NK-92 (cell line): ENCODE measurements around the gene SCUBE2.

Experiments
- DNase-seq: peaks from one replicate; lab custom pipeline; 2025; ENCODE audit not compliant: unreplicated experiment; lab: John Stamatoyannopoulos, UW

The SCUBE2 gene

DNA sequence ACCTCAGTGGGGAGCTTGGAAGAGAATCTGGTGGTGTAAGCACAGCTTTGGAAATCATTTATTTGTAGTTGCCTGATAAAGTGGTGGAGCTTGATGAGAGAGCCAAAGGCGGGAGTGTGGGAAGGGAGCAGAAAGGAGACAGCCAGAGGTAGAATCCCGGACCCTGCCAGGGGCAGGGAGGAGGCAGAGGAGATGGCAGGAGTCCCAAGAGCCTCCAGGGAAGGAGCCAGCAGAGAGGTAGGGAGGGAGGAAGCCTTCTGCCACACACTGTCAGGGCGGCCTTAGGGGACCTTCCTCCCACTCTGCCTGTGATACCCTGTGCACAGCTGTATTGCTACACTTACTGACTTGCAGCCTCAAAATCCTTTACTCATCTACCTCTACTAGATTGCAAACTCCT, 15.4 kb downstream of the SCUBE2 start:
- no peak for DNase-seq

DNA sequence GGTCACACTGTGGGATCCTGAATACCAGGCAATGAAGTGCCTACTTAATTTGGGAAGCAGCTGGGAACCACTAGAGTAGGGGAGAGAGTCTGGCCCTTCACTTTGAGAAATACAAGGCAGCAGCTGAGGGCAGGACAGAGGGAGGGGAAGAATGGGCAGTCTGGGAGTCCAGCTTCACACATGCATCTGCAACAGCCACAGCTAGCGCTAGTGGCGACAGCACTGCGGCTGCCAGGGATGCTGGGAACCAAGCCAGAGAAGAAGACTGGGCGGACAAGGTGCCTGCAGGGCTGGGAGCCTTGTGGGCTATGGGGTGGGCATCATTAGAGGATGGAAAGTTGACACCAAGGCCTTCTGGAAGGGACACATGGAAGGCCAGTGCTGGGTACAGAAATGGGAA, 15.8 kb downstream of the SCUBE2 start:
- no peak for DNase-seq

DNA sequence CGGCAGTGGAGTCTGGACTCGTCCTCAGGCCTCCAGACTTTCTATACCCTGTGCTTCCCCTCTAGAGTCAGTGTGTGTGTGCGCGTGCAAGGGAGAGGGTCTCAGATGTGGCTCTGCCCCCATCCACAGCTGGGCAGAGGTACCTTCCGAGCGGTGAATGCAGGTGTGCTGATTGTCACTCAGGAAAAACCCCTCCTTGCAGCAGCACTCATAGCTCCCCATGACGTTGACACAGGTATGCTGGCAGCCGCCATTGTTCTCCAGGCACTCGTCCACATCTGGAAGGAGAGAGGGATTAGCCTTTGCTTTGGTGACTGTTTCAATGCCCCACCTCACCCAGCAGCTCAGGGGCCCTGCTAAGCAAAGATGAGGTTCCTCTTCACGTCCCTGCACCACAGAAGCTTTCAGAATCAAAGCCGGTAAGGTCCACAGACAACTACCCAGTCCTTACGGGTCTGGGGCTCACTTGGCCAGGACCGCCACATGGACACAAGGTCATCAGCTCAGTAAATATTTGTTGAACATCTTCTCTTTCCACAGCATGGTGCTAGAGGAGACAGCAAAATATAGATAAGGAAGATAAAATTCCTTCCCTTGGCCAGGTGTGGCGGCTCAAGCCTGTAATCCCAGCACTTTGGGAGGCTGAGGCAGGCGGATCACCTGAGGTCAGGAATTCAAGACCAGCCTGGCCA, 16.9 kb downstream of the SCUBE2 start:
- no peak for DNase-seq

DNA sequence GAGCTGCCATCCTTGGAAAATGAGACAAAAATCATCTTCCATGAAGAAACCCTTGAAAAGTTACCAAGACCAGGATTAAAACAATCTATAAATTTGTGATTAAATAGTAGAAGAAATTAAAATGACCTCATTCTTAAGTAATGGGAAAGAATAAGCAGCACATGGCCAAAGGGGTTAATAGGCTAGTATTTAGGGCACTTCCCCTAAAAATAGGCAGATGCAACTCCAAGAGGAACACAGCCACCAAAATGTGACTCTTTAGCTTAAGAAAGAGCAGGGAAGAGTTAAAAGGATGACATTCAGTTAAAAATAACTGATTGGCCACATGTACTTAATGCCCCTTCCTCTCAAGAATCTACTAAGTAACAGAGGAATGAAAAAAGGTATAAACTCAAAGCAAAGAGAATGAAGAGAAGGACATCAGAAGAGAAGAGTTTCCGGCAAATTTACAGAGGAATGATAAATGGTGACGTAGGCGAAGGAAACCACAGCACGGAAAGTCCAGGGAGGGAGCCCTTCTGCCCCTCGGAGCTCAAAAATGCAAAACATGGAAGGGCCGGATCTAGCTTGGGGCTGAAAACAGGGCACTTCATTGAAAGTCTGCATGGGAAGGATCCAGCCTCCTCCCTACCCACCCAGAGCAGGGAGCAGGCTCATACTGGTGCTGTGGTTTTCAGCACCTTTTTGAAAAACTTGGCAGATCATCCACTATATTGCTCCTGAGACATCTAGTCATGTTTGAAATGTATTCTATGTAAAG, 17.8 kb downstream of the SCUBE2 start:
- no peak for DNase-seq

DNA sequence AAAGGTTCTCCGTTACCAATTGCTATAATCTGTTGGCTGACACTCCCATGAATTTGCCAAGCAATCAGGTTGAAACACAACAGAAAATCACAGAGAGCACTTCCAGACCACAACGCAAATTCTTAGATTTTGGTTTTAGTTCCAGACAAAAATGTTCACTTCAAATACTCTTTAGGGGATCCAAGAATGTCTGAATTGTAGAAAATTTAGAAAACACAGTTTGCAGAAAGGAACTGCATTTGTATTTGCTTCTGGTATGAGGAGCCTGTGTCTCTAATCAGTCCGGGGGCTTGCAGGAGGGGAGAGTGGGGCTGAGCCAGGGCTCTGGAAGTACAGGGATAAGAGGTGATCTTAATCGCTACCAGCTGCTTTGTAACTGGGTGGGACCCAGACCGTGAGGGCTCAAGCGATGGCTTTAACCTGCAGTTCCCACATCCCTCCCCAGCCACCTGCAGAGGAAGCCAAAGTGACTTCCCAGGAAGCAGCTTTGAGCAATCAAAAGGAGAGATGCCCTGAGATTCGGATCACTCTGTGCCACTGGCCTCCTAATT, 18.7 kb downstream of the SCUBE2 start:
- no peak for DNase-seq

DNA sequence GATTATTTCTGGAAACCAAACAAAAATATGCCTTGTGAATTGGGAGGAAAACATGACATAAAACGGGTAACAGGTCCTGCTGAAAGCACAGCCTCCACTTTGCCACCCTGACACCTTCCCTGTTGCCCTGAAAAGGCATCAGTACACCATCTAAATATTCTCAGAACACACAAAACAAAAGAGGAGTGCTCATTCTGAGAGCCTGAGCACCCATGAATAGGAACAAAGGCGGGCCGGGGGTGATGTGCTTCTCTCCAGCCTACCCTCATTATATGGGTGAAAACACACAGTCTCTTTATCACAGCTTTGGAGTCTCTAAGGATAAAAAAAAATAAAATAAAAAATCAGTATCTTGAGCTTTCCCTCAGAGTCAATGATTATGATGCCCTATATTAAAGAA, 19.7 kb downstream of the SCUBE2 start:
- no peak for DNase-seq

DNA sequence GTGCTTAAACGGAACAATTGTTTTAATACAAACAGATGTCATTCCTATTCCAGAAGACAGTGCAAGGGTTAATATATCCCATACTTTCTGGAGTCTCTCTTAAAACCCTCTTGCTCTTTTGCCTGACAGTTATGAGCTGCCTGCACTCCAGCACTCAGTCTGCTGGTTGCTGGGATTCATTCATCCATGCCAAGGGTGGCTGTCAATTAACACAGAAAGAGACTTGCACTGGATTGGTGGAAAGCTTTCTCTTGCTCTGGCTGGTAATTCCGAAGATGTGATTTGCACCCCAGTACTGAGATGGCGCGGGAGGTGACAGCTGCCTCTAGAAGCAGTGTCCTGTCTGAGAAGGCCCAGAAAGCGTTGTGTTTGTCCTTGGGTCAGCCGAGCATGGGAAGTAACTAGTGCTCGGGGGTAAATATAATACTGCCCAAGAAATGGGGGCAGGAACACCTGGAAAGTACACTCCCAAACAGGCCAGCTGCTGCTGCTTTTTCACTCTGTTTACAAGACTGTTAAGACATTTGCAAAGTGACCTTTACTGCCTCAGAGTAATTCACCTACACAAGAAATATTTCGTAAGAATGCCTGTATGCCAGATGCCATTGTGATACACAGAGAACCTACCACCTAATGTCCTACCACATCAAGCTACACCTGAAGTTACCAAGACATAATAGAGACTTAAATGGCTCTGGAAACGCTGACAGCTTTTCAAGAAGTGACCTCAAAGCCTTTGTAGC, 20.5 kb downstream of the SCUBE2 start:
- DNase-seq: no peak

DNA sequence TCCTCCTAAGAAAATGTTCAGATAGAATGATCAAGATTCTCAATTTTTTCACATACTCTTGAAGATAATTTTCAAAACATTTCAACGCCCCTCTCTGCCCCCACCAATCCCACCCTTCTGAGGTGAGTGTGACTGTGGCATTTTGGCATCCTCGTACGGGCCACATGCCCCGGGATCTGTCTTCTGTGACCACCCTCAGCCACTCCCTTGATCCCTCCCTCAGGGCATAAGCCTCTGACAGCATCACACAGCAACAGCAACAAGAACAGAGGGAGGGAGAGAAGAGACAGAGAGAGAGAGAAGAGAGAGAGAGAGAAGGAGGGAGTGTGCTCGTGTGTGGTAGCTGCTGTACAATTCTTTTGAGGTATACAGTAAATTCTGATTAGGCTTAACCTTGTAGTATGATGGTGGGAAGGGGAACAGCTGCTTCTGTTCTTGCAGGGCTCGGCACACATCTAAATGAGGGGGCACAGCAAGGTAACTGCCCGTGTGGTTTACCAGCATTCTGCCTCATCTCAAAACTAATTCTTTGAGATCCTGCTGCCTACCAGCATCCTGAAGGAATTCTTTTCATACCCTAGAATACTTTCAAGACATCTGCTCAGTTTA, 21.4 kb downstream of the SCUBE2 start:
- no peak for DNase-seq

DNA sequence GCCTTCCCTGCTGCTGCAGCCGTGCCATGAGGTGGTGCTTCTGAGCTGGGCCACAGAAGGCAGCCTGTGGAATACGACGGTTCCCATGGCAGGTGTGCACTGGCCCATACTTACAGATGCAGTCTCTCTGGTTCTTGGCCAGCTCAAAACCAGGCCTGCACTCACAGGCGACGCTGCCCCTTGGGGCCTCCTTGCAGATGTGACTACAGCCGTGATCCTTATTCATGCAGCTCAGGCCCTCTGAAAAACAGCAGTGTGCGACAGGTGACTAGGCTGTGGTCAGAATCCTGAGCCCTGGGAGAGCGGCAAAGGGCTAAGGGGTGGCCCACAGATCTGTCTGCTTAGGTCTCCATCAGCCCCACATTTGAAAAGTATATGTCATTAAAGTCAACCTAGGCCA, 22.1 kb downstream of the SCUBE2 start:
- no peak for DNase-seq

DNA sequence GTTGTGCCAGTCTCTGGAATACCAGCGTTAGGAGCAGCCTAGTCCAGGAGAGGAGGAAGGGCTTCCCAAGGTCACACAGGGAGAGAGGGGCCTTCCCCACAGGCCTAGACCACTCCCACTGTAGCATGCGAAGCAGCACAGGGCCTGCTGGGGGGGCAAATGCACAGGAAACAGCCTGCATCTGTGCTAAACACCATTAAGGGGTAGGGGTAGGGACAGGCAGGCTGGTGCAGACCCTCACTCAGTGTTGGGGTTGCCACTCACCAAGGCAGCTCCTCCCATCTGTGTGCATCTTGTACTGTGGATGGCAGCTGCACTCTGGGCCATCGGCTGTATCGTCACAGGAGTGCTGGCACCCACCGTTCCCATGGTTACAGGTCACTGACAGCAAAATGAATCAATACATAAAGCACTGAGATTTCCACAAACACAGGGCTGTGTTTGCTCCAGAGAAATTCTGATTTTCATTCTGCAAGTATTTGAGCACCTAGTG, 24.9 kb downstream of the SCUBE2 start:
- DNase-seq: no peak

DNA sequence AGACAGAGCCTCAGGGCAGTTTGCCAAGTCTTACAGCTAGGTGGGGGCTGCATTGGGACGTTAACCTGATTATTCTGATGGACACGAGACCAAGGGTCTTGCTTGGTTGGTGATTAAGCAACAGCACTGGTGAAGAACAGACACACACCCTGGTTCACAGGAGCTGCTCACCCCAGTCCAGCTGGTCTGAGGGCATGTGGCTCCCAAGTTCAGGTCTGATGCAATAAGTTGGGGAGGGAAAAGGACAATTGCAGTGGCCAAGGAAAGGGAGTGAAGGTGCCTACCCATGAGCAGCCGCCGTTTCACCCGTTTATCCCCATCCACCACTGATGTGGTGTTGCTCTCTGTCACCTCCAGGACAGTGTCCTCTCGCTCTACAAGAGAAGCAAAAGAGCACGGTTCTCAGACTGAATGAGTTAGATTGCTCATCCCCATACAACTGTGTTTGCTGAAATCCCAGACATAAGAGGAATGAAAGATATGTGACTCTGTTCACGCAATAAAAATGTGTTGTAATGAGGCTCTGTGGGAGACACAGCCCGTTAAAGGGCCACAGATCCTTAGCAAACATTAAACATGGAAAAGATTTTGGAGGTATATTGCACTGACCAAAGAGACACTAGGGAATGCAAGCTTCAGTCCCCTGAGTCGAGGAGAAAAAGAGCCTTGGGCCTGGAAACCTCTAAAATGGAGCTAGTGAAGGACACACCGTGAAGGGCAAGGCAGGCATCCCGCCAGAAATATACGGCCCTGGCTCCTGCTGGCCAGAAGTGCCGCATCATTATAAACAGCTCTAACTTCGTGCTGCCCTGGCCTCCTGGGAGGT, 25.6 kb downstream of the SCUBE2 start:
- DNase-seq: no peak

DNA sequence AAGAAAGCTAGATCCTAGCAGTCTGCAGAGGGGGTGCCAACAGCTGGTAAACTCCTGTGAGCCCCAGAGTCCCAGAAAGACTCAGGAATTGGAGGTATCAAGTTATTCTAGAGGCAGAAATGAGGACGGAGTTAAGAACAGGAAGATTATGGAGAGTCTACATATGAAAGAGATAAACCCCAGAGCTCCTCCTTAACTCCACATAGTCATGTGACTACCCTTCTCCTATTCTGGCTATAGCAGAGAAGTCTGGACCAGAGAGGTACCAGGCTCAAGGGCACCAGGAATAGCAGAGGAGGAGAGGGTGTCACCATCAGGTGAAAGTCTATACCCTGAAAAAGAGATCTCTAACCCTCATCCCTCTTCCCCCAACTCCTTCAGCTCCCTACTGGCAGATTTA, 29.6 kb downstream of the SCUBE2 start:
- no peak for DNase-seq

DNA sequence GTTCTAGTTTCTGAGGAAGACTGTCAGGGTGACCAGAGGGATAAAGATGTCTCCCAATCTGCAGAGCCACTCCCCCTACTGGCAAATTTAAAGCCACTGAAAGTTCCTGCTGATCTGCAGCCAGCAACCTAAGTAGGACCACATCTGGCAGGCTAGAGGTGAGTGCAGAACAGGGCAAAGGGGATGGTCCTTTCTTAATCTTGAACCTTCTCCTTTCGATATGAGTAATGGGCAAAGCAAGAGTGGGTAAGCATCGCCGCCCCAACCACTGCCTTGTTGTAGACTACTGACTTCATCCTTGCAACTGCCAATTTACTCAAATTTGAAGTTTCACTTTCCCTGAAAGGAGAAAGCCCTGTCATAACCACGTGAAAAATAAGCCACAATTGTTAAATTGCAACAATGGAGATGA, 30.7 kb downstream of the SCUBE2 start:
- DNase-seq: no peak

DNA sequence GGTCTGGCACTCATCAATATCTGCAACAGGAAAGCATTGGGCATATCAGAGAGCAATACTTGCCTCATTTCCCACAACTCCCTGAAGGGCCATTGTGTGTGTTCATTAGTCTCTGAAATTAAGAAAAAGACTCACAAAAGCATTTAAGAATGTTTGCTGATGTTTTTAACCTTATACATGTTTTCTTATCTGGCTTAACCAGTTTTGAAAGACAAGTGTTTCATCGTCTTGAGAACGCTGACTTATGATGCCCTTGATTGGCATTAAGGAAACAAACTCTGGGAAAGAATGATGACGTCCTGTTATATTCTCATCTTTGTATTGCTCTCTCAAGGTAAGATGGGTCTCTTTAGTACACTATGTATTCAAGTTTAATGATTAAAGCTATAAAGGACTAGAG, 32.0 kb downstream of the SCUBE2 start:
- no peak for DNase-seq

DNA sequence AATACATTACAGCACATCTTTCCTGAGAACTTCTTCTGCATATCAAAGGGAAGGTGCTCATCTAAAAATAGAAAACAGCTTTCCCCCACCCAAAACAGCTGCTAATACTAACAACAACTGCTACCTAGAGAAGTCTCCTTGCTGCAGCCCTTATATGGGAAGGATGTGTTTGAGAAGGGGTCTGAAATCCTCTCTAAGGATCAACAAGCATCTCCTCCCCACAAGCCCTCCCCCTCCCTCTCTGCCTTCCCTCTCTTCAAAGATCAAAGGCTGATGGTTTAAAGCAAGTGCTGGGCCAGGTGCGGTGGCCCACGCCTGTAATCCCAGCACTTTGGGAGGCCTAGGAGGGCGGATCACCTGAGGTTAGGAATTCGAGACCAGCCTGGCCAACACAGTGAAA, 33.5 kb downstream of the SCUBE2 start:
- DNase-seq: no peak

DNA sequence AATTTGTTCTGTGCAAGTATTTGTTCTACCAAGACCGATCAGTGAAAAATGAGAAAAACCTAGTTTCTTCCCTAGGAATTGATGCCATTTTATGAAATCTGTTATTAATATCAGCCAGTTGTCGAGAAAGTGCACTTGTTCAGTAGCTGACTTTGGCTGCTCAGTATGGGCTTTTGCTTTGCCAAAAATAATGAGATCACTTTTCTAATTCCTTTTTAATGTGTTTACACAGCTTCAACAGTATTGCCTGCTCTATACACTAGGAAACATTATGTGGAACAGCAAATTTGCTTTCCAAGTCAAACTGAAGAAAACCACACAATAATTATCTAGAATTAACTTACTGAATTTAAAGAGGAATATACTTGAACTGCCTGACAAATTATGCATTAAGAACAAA, 34.4 kb downstream of the SCUBE2 start:
- no peak for DNase-seq

DNA sequence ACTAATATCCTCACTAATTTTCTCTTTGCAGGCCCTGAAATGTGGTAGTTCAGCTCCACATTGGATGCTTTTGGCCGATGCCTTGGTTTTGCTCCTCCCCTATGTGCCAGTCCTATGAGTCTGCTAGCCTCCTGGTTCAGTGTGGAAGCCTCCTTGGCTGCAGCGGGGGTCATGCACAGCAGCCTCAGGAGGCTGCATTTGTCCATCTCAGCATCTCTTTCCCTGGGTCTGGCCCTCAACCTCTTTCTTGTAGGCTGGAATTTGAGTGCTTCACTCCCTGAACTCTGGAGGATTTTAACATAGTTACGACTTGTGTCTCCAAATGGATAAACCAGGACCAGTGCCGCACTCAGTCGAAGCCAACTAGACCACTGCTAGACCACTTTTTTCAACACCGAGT, 34.9 kb downstream of the SCUBE2 start:
- DNase-seq: no peak

DNA sequence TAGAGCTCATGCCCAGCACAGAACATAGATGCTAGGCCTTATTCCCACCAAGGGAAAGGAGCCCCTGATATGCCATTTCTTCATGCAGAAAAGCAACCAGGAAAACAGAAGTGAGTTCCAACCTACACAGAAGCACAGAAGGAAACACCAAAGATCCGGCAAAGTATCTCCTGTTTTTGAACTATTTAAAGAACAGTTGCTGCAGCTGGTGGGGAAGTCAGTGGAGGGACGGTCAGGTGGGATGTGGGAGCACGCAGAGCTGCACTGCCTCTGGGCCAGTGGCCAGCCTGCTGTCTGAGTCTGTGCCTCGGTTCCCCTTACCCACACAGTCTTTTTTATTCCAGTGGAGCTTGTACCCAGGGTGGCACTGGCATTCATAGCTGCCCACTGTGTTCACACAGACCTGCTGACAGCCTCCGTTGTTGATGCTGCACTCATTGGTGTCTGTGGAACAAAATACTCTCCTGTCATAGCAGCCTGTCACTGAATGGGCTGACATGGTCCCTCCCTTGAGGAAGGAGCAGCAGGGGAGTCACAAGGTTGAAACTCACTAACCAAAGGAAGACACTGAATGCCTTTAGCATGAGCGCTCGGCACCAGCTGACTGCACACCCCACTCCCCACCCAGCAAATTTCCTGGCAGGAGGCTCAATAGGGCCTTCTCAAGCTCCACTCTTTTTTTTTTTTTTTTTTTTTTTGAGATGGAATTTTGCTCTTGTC, 37.9 kb downstream of the SCUBE2 start:
- DNase-seq: no peak

DNA sequence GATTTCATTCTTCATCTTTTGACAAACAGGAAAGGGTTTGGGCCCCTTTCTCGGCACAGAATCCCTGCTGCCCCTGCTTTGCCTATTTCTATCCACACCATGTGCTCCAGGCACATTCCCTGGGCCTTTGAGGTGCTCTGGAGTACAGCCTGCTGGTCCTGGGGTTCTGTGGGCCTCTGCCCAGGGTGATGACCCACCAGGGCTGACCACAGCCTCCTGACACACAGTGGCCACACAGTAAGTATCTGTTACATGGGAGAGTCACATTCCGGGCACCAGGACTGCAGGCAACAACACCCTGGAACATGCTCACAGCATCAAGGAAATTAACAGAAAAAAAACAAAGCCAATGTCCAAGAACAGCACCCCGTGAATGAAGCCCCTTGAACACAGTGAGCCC, 39.1 kb downstream of the SCUBE2 start:
- DNase-seq: no peak

DNA sequence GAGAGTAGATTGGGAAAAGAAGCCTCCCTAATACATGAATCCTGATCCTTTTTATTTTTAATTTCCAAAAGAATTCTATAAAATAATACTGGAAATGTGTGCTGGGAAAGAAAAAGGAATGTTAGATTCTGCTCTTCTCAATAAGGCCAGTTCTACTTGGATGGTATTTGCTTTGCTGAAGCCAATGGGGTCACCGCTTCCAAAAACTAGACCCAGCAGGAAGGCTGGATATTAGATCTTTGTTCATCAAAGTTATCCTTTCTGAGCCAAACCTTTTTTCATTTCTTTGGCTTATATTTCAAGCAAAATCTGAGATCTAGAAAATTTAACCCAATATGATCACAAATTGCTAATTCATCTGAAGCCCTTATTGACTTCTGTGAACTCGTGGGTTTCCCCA, 41.4 kb downstream of the SCUBE2 start:
- DNase-seq: no peak
